ENCODE results near the gene P2RY4.
"Not testable (repeated sequence)": the region's sequence is repeated elsewhere in the genome, so short reads cannot be mapped to it uniquely, and the experiment has no call there.

Gene P2RY4

GRCh38 chrX:70280573-70280972 is 20.6 kb upstream of the P2RY4 start:
- DNase-seq (ENCODE audit: low spot score) = no peak
- no peak for TF ChIP-seq CTCF (IDR thresholded peaks at IDR 0.05; ENCODE audit: extremely low read depth, missing control alignments)

DNA sequence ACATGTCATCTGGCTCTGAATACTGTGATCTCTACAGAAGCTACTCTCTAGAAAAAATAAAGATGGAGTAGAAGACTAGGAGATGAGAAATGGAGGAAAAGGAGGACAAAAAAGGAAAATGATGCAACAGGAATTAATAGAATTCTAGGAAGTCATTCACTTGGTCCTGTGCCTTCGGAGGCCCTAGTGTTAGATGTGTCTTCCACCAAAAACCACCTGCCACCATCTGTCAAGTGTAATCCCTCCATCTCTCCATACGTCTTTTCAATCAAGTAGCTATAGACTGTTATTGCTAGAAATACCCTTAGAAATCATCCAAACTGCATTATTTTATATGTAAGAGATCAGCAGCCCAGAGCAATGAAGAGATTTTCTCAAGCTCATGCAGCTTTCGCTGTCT is 19.1 kb upstream of the P2RY4 start:
- DNase-seq (ENCODE audit: low spot score) = no peak
- TF ChIP-seq CTCF (IDR thresholded peaks at IDR 0.05; ENCODE audit: extremely low read depth, missing control alignments) = no peak

- DNase-seq (ENCODE audit: low spot score) = not testable (repeated sequence)
Measured at GRCh38 chrX:70274029-70274428, 14.0 kb upstream of the P2RY4 start.

GRCh38 chrX:70268034-70268433 is 8.0 kb upstream of the P2RY4 start, which contains the start of gene ARR3:
Gene ARR3 (plus strand): TSS chrX:70268334. CDS start chrX:70269386, 1,052 bp downstream.
- DNase-seq (ENCODE audit: low spot score) = no peak

GRCh38 chrX:70264784-70265183 is 4.8 kb upstream of the P2RY4 start:
- no peak for TF ChIP-seq CTCF (IDR thresholded peaks at IDR 0.05; ENCODE audit: extremely low read depth, missing control alignments)

More at GRCh38 chrX:70268034-70268433, 8.0 kb upstream of the P2RY4 start, which contains the start of gene ARR3:
- no peak for TF ChIP-seq CTCF (IDR thresholded peaks at IDR 0.05; ENCODE audit: extremely low read depth, missing control alignments)

GRCh38 chrX:70262952-70263567 is 3.1 kb upstream of the P2RY4 start:
- peak; percentile 38 for TF ChIP-seq CTCF (IDR thresholded peaks at IDR 0.05; ENCODE audit: extremely low read depth, missing control alignments)
- peak; percentile 38 for DNase-seq (ENCODE audit: low spot score)

More at GRCh38 chrX:70264784-70265183, 4.8 kb upstream of the P2RY4 start:
- no peak for DNase-seq (ENCODE audit: low spot score)

DNA sequence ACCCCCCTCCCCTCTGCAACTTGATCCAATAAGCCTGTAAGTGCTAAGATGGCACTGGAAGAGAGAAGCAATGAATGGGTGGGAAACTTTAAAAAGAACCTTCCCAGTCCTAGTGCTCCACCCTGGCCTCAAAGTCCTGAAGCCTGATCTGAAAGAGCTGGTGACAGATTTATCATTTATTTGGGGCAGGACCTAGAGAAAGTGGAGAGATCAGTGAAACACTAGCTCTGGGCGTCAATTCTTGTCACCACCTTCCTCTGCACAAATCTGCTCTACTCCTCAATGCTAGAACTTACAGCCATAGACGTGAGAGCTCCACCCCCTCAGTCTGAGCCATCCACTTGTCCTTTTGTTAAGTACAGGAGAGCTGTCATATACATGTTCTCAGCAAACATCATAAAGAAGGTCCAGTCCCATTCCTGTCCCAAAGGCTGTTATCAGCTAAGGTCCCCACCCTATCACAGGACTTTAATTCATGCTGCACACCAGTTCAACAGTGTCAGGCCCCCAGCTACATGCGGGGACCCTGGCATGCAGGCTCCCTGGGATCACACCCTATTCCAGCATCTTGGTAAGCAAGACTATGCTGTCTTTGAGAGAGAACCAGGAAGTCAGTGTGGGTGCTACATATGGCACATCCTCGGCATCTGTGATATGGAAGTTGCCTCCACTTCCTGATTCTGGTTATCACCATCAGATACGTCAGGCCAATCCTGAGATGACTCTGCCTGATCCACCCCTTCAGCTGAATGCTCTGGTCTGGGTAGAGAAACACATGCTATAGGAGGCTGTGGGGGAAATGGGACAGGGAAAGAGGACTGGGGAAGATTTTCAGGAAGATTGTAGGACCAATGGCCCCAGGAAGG is 2.3 kb downstream of the P2RY4 start:
- no peak for DNase-seq (ENCODE audit: low spot score)
- TF ChIP-seq CTCF (IDR thresholded peaks at IDR 0.05; ENCODE audit: extremely low read depth, missing control alignments) = no peak

Data from GM20000 (cell line).